Uterus (tissue), 4 donors: ENCODE measurements around the gene C6orf89. TPM values are rescaled to one million over a fixed set of nuclear protein-coding genes. Genes with fewer than 3 reads are reported as not detected.
"Not testable (repeated sequence)": the region's sequence is repeated elsewhere in the genome, so short reads cannot be mapped to it uniquely, and the experiment has no call there.

ENCODE experiments used
- DNase-seq, 2 donors: peaks; one replicate each; pipeline ENCODE4 v3.0.0-alpha.2; 2019 to 2020
- H3K27ac ChIP-seq, 2 donors: fragments of 200-600 bp; sonication (generic); 1 replicate in 1 of 2; 2 replicates in 1 of 2; pipeline ENCODE4 v1.5.1; 2016 to 2018
- H3K27me3 ChIP-seq, 2 donors: fragments of 200-600 bp; sonication (generic); one replicate each; pipeline ENCODE4 v1.5.1; 2018 to 2019; ENCODE audit warnings: control low read depth in 1 of 2
- H3K36me3 ChIP-seq, 2 donors: fragments of 200-600 bp; sonication (generic); one replicate each; pipeline ENCODE4 v1.5.1; 2019; ENCODE audit warnings: control low read depth in 1 of 2
- H3K4me1 ChIP-seq, 2 donors: fragments of 200-600 bp; sonication (generic); one replicate each; pipeline ENCODE4 v1.5.1; 2018 to 2019; ENCODE audit warnings: control low read depth in 1 of 2
- H3K4me3 ChIP-seq, 2 donors: fragments of 200-600 bp; sonication (generic); 1 replicate in 1 of 2; 2 replicates in 1 of 2; pipeline ENCODE4 v1.5.1; 2018 to 2019; ENCODE audit warnings: mild to moderate bottlenecking in 1 of 2
- H3K9me3 ChIP-seq, 2 donors: fragments of 200-600 bp; sonication (generic); one replicate each; pipeline ENCODE4 v1.5.1; 2019; ENCODE audit warnings: control low read depth in 1 of 2
- POLR2A ChIP-seq, 2 donors: fragments of 450-650 bp; IDR thresholded peaks; one replicate each; pipeline ENCODE4 v1.6.1; 2016; ENCODE audit warnings: antibody characterized with exemption in 2 of 2, mild to moderate bottlenecking in 1 of 2, moderate library complexity in 1 of 2
- intact Hi-C: fragments of 100-400 bp; cut with DNase I; formaldehyde crosslinking; loops from one replicate; pipeline ENCODE4 v1.15.1; 2023; ENCODE audit warnings: low total_unique reads
- total RNA-seq, 4 donors: library from RNA; depleted of rRNA in 3 of 4; stranded (reverse); fragments of >200 nt in 3 of 4; gene quantifications; one replicate each; pipeline versions ENCODE4 v1.1.0 to v1.2.4, GENCODE V29; 2014 to 2023
- TF ChIP-seq, protein P1 (sequence below), 4 experiments: fragments of 200-600 bp in 2 of 4; fragments of 450-650 bp in 2 of 4; sonication (generic) in 2 of 4; IDR thresholded peaks; one replicate each; pipeline ENCODE4 v1.5.1; 2016 to 2019; ENCODE audit warnings: antibody characterized with exemption in 4 of 4, mild to moderate bottlenecking in 2 of 4, moderate library complexity in 1 of 4
- donor health status: DM: yes; HTN: yes; CAD: no.

Gene C6orf89
- total RNA-seq, 4 donors from 2014 or later: 21.3 to 67.9 (median 42.6) TPM

DNA sequence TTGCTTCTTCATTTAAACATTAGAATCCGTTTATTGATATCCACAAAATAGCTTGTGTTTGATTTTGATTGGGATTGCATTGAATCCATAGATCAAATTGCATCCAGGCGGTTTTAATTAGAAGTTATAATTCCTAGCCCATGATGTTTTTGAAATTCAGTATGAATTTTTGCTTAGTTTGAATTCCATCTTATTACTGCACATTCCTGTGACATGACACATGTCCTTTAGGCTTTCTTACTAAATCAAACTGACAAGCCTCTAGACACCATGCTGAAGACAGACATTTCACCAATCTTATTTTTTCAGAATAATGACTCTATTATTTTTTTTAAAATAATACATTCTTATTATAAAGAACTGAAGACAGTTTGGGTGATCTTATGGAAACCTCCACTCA lies 47.4 kb downstream of the C6orf89 start:
- TF ChIP-seq POLR2A (IDR thresholded peaks at IDR 0.05): no peak
- TF ChIP-seq, protein P1, sequence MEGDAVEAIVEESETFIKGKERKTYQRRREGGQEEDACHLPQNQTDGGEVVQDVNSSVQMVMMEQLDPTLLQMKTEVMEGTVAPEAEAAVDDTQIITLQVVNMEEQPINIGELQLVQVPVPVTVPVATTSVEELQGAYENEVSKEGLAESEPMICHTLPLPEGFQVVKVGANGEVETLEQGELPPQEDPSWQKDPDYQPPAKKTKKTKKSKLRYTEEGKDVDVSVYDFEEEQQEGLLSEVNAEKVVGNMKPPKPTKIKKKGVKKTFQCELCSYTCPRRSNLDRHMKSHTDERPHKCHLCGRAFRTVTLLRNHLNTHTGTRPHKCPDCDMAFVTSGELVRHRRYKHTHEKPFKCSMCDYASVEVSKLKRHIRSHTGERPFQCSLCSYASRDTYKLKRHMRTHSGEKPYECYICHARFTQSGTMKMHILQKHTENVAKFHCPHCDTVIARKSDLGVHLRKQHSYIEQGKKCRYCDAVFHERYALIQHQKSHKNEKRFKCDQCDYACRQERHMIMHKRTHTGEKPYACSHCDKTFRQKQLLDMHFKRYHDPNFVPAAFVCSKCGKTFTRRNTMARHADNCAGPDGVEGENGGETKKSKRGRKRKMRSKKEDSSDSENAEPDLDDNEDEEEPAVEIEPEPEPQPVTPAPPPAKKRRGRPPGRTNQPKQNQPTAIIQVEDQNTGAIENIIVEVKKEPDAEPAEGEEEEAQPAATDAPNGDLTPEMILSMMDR (IDR thresholded peaks at IDR 0.05): no peak
- Histone ChIP-seq H3K4me1 (no peaks in the 10 kb centered on the region), H3K9me3 (no peaks in the 10 kb centered on the region), H3K27me3 (no peaks in the 10 kb centered on the region), H3K4me3 (no peak overlapping the region), H3K36me3 (no peaks in the 10 kb centered on the region), H3K27ac (no peak overlapping the region)
- no peak for DNase-seq
- intact Hi-C loops: no loop called here

- no peaks in the 10 kb centered on the region for H3K27me3 ChIP-seq
- H3K36me3 ChIP-seq: no peaks in the 10 kb centered on the region
- intact Hi-C loops: no loop called here
- no peak overlapping the region for H3K27ac ChIP-seq
- no peaks in the 10 kb centered on the region for H3K4me1 ChIP-seq
- DNase-seq: no peak
- no peak overlapping the region for H3K4me3 ChIP-seq
- TF ChIP-seq POLR2A (IDR thresholded peaks at IDR 0.05): no peak
- no peaks in the 10 kb centered on the region for H3K9me3 ChIP-seq
Measured at GRCh38 chr6:36933519-36933918, 47.8 kb downstream of the C6orf89 start.

DNA sequence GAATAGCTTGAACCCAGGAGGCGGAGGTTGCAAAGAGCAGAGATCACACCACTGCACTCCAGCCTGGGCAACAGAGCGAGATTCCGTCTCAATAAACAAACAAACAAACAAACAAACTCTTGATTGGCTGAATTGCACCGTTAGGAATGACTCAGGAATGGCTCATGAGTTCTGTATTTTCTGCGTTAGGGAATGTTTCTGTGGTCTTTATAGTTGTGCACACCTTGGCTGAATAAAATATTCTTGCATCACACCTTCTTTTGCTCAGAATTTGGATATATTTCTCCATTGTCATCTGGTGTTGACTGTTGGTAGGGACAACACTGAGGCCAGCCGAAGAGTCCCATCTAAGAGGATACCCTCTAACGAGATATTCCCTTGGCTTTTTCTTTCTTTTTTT lies 49.1 kb downstream of the C6orf89 start:
- TF ChIP-seq, protein P1 (IDR thresholded peaks at IDR 0.05): no peak
- no peak overlapping the region for H3K27ac ChIP-seq
- H3K4me1 ChIP-seq: no peaks in the 10 kb centered on the region
- DNase-seq: no peak
- no peaks in the 10 kb centered on the region for H3K27me3 ChIP-seq
- intact Hi-C loops: no loop called here
- no peaks in the 10 kb centered on the region for H3K36me3 ChIP-seq
- H3K4me3 ChIP-seq: no peak overlapping the region
- no peaks in the 10 kb centered on the region for H3K9me3 ChIP-seq

DNA sequence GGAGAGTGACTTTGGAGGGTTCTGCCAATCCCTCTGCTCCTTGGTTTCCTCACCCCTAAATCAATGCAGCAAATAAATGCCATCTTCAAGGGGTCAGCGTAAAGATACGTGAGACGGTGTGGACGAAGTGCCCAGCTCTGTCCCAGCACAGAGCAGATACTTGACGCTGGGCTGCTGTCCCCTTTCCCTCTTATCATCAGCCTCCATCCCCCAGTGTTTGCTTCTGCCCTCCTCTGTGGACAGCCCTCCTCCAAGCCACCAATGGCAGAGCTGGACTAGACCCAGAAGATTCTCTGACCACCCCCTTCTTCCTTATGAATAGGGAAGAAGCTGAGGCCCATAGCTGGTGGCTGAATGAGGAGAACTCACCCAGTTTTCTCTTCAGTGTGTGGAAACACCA lies 51.1 kb downstream of the C6orf89 start:
- intact Hi-C loops: no loop called here
- no peak for TF ChIP-seq POLR2A (IDR thresholded peaks at IDR 0.05)
- TF ChIP-seq, protein P1 (IDR thresholded peaks at IDR 0.05): no peak
- no peaks in the 10 kb centered on the region for H3K36me3 ChIP-seq
- H3K4me3 ChIP-seq: no peak overlapping the region
- DNase-seq: no peak
- H3K27me3 ChIP-seq: no peaks in the 10 kb centered on the region
- no peaks in the 10 kb centered on the region for H3K4me1 ChIP-seq
- H3K9me3 ChIP-seq: no peaks in the 10 kb centered on the region
- no peak overlapping the region for H3K27ac ChIP-seq

GRCh38 chr6:36937896-36938295 lies 52.1 kb downstream of the C6orf89 start:
- intact Hi-C loops: no loop called here
- H3K4me3 ChIP-seq: no peak overlapping the region
- H3K4me1 ChIP-seq: no peaks in the 10 kb centered on the region
- DNase-seq: no peak
- no peaks in the 10 kb centered on the region for H3K36me3 ChIP-seq
- TF ChIP-seq POLR2A (IDR thresholded peaks at IDR 0.05): no peak
- TF ChIP-seq, protein P1 (IDR thresholded peaks at IDR 0.05): no peak
- H3K27me3 ChIP-seq: no peaks in the 10 kb centered on the region
- no peaks in the 10 kb centered on the region for H3K9me3 ChIP-seq
- H3K27ac ChIP-seq: no peak overlapping the region

- DNase-seq: no peak
- intact Hi-C loops: no loop called here
- no peak overlapping the region for H3K4me3 ChIP-seq
- no peaks in the 10 kb centered on the region for H3K9me3 ChIP-seq
- H3K27me3 ChIP-seq: no peaks in the 10 kb centered on the region
- no peak for TF ChIP-seq POLR2A (IDR thresholded peaks at IDR 0.05)
- TF ChIP-seq, protein P1 (IDR thresholded peaks at IDR 0.05): no peak
- no peak overlapping the region for H3K27ac ChIP-seq
- H3K36me3 ChIP-seq: no peaks in the 10 kb centered on the region
- no peaks in the 10 kb centered on the region for H3K4me1 ChIP-seq
Measured at GRCh38 chr6:36938536-36938935, 52.8 kb downstream of the C6orf89 start.

- intact Hi-C loops, H3K27ac ChIP-seq, DNase-seq, H3K9me3 ChIP-seq, H3K4me3 ChIP-seq, H3K27me3 ChIP-seq, H3K36me3 ChIP-seq, H3K4me1 ChIP-seq: not testable (repeated sequence)
Measured at GRCh38 chr6:36939005-36939404, 53.3 kb downstream of the C6orf89 start.
